HepG2 (cell line): ENCODE results near the gene CHCHD3.

ENCODE experiments used
- FOXA1 ChIP-seq, 2 experiments: fragments of 450-650 bp in 1 of 2; sonication (generic) in 1 of 2; formaldehyde crosslinking in 1 of 2; IDR thresholded peaks; 2 replicates each; pipeline versions ENCODE4 v1.4.0 to v1.6.1; 2016 to 2020; ENCODE audit warnings: missing genetic modification reagents in 1 of 2
- SETDB1 ChIP-seq: sonication (generic); formaldehyde crosslinking; IDR thresholded peaks from 2 replicates; pipeline ENCODE4 v1.5.1; 2020; ENCODE audit warnings: missing genetic modification reagents, mild to moderate bottlenecking, borderline replicate concordance
- TF ChIP-seq, protein P1 (sequence below): sonication (generic); formaldehyde crosslinking; IDR thresholded peaks from 2 replicates; pipeline ENCODE4 v1.5.0; 2020; ENCODE audit warnings: mild to moderate bottlenecking, missing genetic modification reagents, moderate library complexity

DNA sequence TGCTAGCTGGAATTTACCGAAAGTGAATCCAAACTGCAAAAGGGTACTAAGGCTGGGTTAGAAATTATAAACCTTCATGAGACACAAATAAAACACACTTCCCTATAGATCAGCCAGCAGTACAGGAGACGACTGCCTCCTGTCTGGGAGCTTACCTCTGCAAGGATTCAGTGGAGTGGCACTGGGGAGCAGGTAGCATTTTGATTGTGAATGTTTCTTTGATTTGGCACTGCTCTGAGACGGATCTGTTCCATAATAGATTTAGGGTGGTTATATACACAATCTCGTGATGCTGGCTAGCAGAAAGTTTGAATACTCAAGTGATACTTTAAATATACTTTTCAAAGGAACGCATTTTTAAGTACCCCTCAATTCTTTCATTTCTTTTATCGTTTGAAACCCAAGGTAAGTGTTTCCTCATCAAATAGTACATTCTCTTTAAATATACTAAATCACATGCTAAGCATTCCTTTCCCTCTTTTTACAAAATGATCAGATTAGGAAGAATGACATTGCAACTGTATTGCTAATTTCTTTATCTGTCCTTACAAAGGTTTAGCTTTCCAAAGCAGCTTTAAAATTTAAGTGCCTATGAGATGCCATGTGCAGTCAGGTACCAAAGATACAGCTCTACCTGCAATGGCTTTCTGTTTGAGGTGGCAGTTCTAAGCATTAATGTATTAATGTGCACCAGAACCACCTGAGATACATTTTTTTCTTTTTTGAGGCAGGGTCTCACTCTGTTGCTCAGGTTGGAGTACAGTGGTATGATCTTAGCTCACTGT, 20.6 kb upstream of the CHCHD3 start:
- TF ChIP-seq, protein P1, sequence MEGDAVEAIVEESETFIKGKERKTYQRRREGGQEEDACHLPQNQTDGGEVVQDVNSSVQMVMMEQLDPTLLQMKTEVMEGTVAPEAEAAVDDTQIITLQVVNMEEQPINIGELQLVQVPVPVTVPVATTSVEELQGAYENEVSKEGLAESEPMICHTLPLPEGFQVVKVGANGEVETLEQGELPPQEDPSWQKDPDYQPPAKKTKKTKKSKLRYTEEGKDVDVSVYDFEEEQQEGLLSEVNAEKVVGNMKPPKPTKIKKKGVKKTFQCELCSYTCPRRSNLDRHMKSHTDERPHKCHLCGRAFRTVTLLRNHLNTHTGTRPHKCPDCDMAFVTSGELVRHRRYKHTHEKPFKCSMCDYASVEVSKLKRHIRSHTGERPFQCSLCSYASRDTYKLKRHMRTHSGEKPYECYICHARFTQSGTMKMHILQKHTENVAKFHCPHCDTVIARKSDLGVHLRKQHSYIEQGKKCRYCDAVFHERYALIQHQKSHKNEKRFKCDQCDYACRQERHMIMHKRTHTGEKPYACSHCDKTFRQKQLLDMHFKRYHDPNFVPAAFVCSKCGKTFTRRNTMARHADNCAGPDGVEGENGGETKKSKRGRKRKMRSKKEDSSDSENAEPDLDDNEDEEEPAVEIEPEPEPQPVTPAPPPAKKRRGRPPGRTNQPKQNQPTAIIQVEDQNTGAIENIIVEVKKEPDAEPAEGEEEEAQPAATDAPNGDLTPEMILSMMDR (CRISPR knock-in tag) = no peak
- TF ChIP-seq FOXA1 (IDR thresholded peaks at IDR 0.05) (no peak), FOXA1 (CRISPR knock-in tag; IDR thresholded peaks at IDR 0.05) (no peak), SETDB1 (no peak)
